HEK293T (cell line): ENCODE measurements around the gene JAZF1.

ENCODE experiments used
- ARNT ChIP-seq: fragments of 450-650 bp; IDR thresholded peaks from 2 replicates; pipeline ENCODE4 v1.6.1; 2017; ENCODE audit warnings: mild to moderate bottlenecking
- BHLHE40 ChIP-seq: fragments of 450-650 bp; IDR thresholded peaks from 2 replicates; pipeline ENCODE4 v1.6.1; 2016; ENCODE audit warnings: mild to moderate bottlenecking, moderate library complexity, borderline replicate concordance
- FOXK2 ChIP-seq: fragments of 450-650 bp; IDR thresholded peaks from 2 replicates; pipeline ENCODE4 v1.6.1; 2016; ENCODE audit warnings: mild to moderate bottlenecking
- HDGF ChIP-seq: fragments of 450-650 bp; IDR thresholded peaks from 2 replicates; pipeline ENCODE4 v1.6.1; 2017; ENCODE audit warnings: antibody characterized with exemption, borderline replicate concordance
- LEF1 ChIP-seq: fragments of 450-650 bp; IDR thresholded peaks from 2 replicates; pipeline ENCODE4 v1.6.1; 2017; ENCODE audit warnings: mild to moderate bottlenecking, borderline replicate concordance
- SUZ12 ChIP-seq: fragments of 450-650 bp; IDR thresholded peaks from 2 replicates; pipeline ENCODE4 v1.6.1; 2016; ENCODE audit warnings: mild to moderate bottlenecking
- TARDBP ChIP-seq: fragments of 450-650 bp; IDR thresholded peaks from 2 replicates; pipeline ENCODE4 v1.6.1; 2016
- TF ChIP-seq, protein P1 (sequence below): fragments of 450-650 bp; IDR thresholded peaks from 2 replicates; pipeline ENCODE4 v1.6.1; 2016

DNA sequence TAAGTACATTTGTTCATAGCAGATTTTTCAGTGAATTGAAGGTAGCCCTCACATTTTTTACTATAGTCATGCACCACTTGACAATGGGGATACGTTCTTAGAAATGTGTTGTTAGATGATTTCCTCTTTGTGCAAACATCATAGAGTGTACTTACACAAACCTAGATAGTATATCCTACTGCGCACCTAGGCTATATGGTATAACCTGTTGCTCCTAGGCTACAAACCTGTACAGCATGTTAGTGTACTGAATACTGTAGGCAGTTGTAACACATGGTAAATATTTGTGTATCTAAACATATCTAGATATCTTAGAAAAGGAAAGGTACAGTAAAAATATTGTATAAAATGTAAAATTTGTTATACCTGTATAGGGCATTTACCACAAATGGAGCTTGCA, 399.4 kb downstream of the JAZF1 start:
- TF ChIP-seq LEF1 (no peak), TARDBP (no peak), BHLHE40 (no peak), FOXK2 (no peak), HDGF (no peak), SUZ12 (no peak), ARNT (no peak)
- TF ChIP-seq, protein P1, sequence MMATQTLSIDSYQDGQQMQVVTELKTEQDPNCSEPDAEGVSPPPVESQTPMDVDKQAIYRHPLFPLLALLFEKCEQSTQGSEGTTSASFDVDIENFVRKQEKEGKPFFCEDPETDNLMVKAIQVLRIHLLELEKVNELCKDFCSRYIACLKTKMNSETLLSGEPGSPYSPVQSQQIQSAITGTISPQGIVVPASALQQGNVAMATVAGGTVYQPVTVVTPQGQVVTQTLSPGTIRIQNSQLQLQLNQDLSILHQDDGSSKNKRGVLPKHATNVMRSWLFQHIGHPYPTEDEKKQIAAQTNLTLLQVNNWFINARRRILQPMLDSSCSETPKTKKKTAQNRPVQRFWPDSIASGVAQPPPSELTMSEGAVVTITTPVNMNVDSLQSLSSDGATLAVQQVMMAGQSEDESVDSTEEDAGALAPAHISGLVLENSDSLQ, result no peak
